Natural killer cell (primary cell): ENCODE data around the gene DHRS3. TPM values are rescaled to one million over a fixed set of nuclear protein-coding genes. Genes with fewer than 3 reads are reported as not detected.

Source experiments
- ATAC-seq, 3 donors: fragments of 150-1000 bp in 2 of 3; fragments of 200-7000 bp in 1 of 3; cut with Tn5 transposase; 1 replicate in 1 of 3; 2 replicates in 2 of 3; pipeline ENCODE4 v1.10.0; 2021; ENCODE audit warnings: mild to moderate bottlenecking in 2 of 3, moderate library complexity in 2 of 3
- DNase-seq, 2 donors: peaks; one replicate each; pipeline versions ENCODE4 v3.0.0 to v3.0.0-alpha.2; 2013 to 2021; ENCODE audit warnings: mixed read lengths in 1 of 2
- H3K27ac ChIP-seq: one replicate; pipeline ENCODE4 v1.5.1; 2013; ENCODE audit warnings: mild to moderate bottlenecking, low read length
- H3K27me3 ChIP-seq: one replicate; pipeline ENCODE4 v1.6.1; 2013; ENCODE audit warnings: low read length; ENCODE audit not compliant: control insufficient read depth, insufficient read depth
- H3K36me3 ChIP-seq: one replicate; pipeline ENCODE4 v1.6.1; 2013; ENCODE audit warnings: low read length; ENCODE audit not compliant: control insufficient read depth, insufficient read depth
- H3K4me1 ChIP-seq: one replicate; pipeline ENCODE4 v1.6.1; 2013; ENCODE audit warnings: low read length; ENCODE audit not compliant: control insufficient read depth, insufficient read depth
- H3K4me3 ChIP-seq: one replicate; pipeline ENCODE4 v1.5.1; 2013; ENCODE audit warnings: low read length
- H3K9me3 ChIP-seq: one replicate; pipeline ENCODE4 v1.6.1; 2013; ENCODE audit warnings: low read length; ENCODE audit not compliant: control insufficient read depth, insufficient read depth
- H3K27ac Mint-ChIP-seq, 2 donors: one replicate each; pipeline ENCODE4 v1.8.0; 2022; ENCODE audit warnings: mild to moderate bottlenecking in 2 of 2, mixed read lengths in 2 of 2, moderate library complexity in 1 of 2
- H3K27me3 Mint-ChIP-seq, 2 donors: one replicate each; pipeline ENCODE4 v1.8.0; 2022; ENCODE audit warnings: low read depth in 2 of 2, mixed read lengths in 2 of 2
- H3K36me3 Mint-ChIP-seq: one replicate; pipeline ENCODE4 v1.8.0; 2022; ENCODE audit warnings: mixed read lengths
- H3K4me1 Mint-ChIP-seq, 2 donors: one replicate each; pipeline ENCODE4 v1.8.0; 2022; ENCODE audit warnings: mixed read lengths in 2 of 2
- H3K4me3 Mint-ChIP-seq: one replicate; pipeline ENCODE4 v1.8.0; 2022; ENCODE audit warnings: mild to moderate bottlenecking, moderate library complexity, mixed read lengths
- H3K9me3 Mint-ChIP-seq, 2 donors: one replicate each; pipeline ENCODE4 v1.8.0; 2022; ENCODE audit warnings: mixed read lengths in 2 of 2
- WGBS: methylation state at CpG from one replicate; pipeline ENCODE4 v1.1.7; 2013; ENCODE audit warnings: missing lambda C conversion rate; ENCODE audit not compliant: insufficient coverage; 5-methylcytosine and 5-hydroxymethylcytosine counted together
- intact Hi-C: fragments of 100-400 bp; cut with micrococcal nuclease; formaldehyde crosslinking; loops from one replicate; pipeline ENCODE4 v1.14.2; 2022
- total RNA-seq, 4 donors: library from RNA; stranded (reverse); fragments of 120-200 nt in 1 of 4; gene quantifications; one replicate each; pipeline versions ENCODE4 v1.2.3 to v1.2.4, GENCODE V29; 2013 to 2022
- TF ChIP-seq, protein P1 (sequence below): fragments of 200-600 bp; IDR thresholded peaks from one replicate; pipeline ENCODE4 v1.8.0; 2022; ENCODE audit warnings: antibody characterized with exemption

Gene DHRS3, protein sequence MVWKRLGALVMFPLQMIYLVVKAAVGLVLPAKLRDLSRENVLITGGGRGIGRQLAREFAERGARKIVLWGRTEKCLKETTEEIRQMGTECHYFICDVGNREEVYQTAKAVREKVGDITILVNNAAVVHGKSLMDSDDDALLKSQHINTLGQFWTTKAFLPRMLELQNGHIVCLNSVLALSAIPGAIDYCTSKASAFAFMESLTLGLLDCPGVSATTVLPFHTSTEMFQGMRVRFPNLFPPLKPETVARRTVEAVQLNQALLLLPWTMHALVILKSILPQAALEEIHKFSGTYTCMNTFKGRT
- total RNA-seq: 100 to 1,000 TPM; 106 to 175 (median 153) TPM
- total RNA-seq (2013): 40.2 TPM

DNA sequence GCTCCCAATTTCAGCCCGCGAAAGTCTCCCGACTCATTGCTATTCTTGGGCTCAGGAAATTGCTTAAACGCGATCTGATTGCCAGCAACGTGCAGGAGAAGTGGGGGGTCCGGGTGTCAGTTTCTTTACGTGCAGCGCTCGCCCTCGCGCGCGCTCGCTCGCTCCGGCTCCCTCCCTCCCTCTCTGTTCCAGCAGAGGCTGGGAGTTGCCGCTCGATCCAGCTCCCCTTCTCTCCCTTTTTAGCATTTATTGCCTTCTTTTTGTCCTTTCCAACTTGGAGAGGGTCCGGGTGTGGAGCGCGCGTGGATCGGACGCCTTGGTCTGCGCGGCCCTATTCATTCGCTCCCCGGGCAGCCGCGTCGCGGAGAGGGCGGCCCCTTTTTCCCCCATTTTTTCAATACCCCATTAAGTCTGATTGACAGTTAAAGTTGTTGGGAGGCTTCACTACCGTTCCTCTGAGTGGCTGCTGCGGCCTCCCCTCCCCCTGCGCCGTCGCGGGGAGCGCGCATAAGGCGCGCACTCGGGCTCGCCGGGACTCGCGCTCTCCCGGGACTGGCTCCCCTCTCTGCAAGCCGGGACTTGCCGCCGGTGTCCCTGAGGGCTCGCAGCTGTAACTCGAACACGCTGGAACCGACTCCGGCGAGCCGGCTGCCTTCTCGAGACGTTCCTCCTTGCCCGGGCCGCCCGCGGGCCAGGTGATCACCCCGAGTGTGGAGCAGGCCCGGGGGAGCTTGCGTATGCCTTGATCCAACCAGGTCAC is at the start of gene DHRS3:
Gene DHRS3 (minus strand): TSS at position 310 of the 760 bp plus-strand sequence. CDS start 862 bp downstream, outside the sequence.
- no peaks in the 10 kb centered on the region for H3K9me3 Mint-ChIP-seq
- Histone ChIP-seq H3K36me3 (no peaks in the 10 kb centered on the region), H3K27me3 (no peaks in the 10 kb centered on the region), H3K4me1 (peaks cover 74% of the 10 kb centered on the region), H3K4me3 (peak within 1 kb of the TSS; percentile 58), H3K27ac (peak within 1 kb of the TSS; percentile 68), H3K9me3 (no peaks in the 10 kb centered on the region)
- H3K4me1 Mint-ChIP-seq: peaks cover 62 to 75% of the 10 kb centered on the region in 2 donors
- H3K36me3 Mint-ChIP-seq: no peaks in the 10 kb centered on the region
- H3K27me3 Mint-ChIP-seq: no peaks in the 10 kb centered on the region
- intact Hi-C loops: loop anchor here (1.0 to 2.0 kb wide), 3 partner anchors 17 to 180 kb away; no protein-coding TSS in a partner anchor
- under 1% methylated on average over 62 of the region's 69 CpGs for WGBS
- ATAC-seq (peak; percentile 50 to 68 (median 59)), DNase-seq (peak; percentile 74 to 86)
- peak within 1 kb of the TSS; percentile 96 to 97 for H3K27ac Mint-ChIP-seq
- H3K4me3 Mint-ChIP-seq: peak within 1 kb of the TSS; percentile 100
- TF ChIP-seq, protein P1, sequence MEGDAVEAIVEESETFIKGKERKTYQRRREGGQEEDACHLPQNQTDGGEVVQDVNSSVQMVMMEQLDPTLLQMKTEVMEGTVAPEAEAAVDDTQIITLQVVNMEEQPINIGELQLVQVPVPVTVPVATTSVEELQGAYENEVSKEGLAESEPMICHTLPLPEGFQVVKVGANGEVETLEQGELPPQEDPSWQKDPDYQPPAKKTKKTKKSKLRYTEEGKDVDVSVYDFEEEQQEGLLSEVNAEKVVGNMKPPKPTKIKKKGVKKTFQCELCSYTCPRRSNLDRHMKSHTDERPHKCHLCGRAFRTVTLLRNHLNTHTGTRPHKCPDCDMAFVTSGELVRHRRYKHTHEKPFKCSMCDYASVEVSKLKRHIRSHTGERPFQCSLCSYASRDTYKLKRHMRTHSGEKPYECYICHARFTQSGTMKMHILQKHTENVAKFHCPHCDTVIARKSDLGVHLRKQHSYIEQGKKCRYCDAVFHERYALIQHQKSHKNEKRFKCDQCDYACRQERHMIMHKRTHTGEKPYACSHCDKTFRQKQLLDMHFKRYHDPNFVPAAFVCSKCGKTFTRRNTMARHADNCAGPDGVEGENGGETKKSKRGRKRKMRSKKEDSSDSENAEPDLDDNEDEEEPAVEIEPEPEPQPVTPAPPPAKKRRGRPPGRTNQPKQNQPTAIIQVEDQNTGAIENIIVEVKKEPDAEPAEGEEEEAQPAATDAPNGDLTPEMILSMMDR: no peak

DNA sequence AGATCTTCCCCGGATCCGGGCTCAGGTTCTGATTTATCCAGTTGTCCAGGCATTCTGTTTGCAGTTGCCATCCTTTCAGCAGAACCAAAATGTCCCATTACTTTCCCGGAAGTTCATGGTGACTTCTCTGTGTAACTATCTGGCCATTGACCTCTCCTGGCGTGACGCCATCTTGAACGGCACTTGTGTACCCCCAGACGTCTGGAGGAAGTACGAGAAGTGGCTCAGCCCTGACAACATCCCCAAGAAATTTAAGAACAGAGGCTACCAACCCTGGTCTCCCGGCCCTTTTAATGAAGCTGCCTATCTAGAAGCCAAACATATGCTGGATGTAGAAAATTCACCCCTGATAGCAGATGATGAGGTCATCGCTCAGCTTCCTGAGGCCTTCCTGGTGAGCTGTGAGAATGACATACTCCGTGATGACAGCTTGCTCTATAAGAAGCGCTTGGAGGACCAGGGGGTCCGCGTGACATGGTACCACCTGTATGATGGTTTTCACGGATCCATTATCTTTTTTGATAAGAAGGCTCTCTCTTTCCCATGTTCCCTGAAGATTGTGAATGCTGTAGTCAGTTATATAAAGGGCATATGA is 48.2 kb upstream of the DHRS3 start:
- no peaks in the 10 kb centered on the region for H3K36me3 Mint-ChIP-seq
- H3K27ac Mint-ChIP-seq: no peak overlapping the region
- intact Hi-C loops: no loop called here
- Histone ChIP-seq H3K4me3 (no peak overlapping the region), H3K27me3 (no peaks in the 10 kb centered on the region), H3K4me1 (no peaks in the 10 kb centered on the region), H3K27ac (no peak overlapping the region), H3K36me3 (no peaks in the 10 kb centered on the region), H3K9me3 (peaks cover 5% of the 10 kb centered on the region)
- TF ChIP-seq, protein P1: no peak
- H3K4me1 Mint-ChIP-seq: no peaks in the 10 kb centered on the region
- H3K27me3 Mint-ChIP-seq: peaks cover 0 to 5% of the 10 kb centered on the region in 2 donors
- WGBS: 91% methylated on average over 15 of the region's 15 CpGs
- H3K4me3 Mint-ChIP-seq: no peak overlapping the region
- ATAC-seq (no peak), DNase-seq (no peak)
- peaks cover 0 to 2% of the 10 kb centered on the region in 2 donors for H3K9me3 Mint-ChIP-seq

DNA sequence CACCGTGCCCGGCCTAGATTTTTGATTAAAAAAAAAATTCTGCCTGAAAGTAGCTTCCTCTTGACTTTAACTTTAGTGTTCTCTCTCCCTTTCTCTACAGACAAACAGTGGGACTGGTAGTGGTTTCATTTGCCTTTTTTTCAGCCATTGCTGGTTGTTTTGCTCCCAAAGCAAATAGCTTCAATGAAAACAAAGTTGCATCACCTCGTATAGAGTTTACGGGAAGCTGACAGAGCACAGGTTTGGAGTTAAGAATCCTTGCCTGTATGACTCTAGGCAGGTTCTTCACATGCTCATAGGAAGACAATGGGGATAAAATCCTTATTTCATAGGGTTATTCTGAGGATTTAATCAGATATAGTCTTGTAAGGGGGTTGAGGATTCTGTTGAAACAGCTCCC is 47.5 kb upstream of the DHRS3 start:
- intact Hi-C loops: no loop called here
- 79% methylated on average over 4 of the region's 4 CpGs for WGBS

More for the DNA sequence above, 47.5 kb upstream of the DHRS3 start:
- Mint-ChIP-seq H3K36me3 (no peaks in the 10 kb centered on the region), H3K27me3 (peaks cover 0 to 5% of the 10 kb centered on the region in 2 donors), H3K9me3 (peaks cover 0 to 2% of the 10 kb centered on the region in 2 donors), H3K4me1 (no peaks in the 10 kb centered on the region), H3K27ac (no peak overlapping the region), H3K4me3 (no peak overlapping the region)
- Histone ChIP-seq H3K4me3 (no peak overlapping the region), H3K27ac (no peak overlapping the region), H3K27me3 (no peaks in the 10 kb centered on the region), H3K9me3 (peaks cover 5% of the 10 kb centered on the region), H3K36me3 (no peaks in the 10 kb centered on the region), H3K4me1 (no peaks in the 10 kb centered on the region)
- TF ChIP-seq, protein P1: no peak
- DNase-seq (no peak), ATAC-seq (no peak)
